GM12873 (cell line): Measurements from ENCODE around the gene TTC9B.

Experiments used
- TF ChIP-seq, protein P1 (sequence below): IDR thresholded peaks from 2 replicates; pipeline ENCODE4 v1.5.1; 2012; ENCODE audit warnings: low read depth, mild to moderate bottlenecking, moderate library complexity, low read length, control low read depth; ENCODE audit not compliant: insufficient read depth; ENCODE audit errors: missing control alignments

Gene TTC9B

DNA sequence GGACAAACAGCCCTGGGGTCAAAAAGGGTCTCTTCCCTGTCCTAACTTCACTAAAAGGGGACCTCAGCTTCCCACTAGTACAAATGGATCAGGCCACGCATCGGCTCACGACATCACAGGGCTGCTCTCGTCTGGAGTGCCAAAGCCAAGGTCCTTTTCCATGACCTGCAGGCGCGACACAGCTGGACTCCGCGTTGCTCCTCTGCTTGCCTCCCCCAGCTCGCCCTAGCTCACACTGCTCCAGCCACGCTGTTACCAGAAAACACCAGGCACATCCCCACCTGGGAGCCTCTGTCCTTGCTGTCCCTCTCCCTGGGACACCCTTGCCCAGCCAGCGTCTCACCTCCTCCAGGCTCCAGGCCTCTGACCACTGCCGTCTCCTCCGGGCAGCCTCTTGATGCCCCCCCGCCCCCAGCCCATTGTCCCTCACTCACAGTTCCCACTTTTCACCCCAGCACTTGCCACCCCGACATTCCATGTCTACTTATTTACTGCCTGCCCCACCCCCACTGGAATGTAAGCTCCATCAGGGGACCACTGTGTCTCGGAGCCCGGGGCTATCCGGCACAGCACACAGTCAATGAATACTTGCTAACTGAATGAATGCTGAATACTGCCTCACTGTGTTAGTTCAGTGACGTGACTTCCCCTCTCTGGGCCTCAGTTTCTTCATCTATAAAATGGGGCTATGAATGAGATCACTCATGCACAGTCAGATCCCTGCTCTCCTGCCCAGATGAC, 46.3 kb upstream of the TTC9B start:
- TF ChIP-seq, protein P1, sequence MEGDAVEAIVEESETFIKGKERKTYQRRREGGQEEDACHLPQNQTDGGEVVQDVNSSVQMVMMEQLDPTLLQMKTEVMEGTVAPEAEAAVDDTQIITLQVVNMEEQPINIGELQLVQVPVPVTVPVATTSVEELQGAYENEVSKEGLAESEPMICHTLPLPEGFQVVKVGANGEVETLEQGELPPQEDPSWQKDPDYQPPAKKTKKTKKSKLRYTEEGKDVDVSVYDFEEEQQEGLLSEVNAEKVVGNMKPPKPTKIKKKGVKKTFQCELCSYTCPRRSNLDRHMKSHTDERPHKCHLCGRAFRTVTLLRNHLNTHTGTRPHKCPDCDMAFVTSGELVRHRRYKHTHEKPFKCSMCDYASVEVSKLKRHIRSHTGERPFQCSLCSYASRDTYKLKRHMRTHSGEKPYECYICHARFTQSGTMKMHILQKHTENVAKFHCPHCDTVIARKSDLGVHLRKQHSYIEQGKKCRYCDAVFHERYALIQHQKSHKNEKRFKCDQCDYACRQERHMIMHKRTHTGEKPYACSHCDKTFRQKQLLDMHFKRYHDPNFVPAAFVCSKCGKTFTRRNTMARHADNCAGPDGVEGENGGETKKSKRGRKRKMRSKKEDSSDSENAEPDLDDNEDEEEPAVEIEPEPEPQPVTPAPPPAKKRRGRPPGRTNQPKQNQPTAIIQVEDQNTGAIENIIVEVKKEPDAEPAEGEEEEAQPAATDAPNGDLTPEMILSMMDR: no peak

GRCh38 chr19:40263440-40264313, 45.5 kb upstream of the TTC9B start:
- TF ChIP-seq, protein P1: no peak

DNA sequence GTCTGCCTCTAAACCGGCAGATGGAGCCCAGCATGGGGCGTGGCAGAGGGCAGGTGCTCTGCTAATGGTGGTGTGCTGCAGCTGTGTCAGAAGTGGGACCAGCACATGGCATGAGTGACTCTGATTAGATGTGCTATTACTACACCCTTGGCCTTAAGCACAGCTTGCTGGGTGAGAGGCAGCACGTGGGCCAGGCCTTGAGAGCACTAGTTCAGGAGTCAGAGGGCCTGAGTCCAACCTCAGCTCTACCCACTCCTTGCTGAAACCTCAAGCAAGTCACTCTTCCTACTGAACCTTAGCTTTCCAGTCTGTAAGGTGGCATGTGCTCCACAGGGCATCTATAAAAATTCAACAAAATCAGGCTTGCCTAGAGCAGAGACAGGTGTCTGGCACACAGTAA, 44.2 kb upstream of the TTC9B start:
- TF ChIP-seq, protein P1: no peak

DNA sequence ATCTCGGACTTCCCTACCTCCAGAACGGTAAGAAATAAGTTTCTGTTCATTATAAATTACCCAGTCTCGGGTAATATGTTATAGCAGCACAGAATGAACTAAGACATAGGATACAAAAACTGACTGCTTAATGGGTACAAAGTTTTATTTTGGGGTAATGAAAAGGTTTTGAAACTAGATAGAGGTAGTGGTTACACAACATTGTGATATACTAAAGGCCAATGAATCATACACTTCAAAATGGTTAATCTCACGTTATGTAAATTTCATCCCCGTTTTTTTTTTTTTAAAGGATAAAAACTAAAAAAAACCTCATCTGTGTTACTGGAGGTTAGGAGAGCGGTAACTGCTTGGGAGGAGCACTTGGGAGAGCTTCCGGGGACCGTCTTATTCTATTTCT, 43.4 kb upstream of the TTC9B start:
- TF ChIP-seq, protein P1: no peak

- TF ChIP-seq, protein P1: no peak
Observed at GRCh38 chr19:40257096-40257517, 38.9 kb upstream of the TTC9B start.

- TF ChIP-seq, protein P1: no peak
Observed at GRCh38 chr19:40256512-40256911, 38.3 kb upstream of the TTC9B start.

DNA sequence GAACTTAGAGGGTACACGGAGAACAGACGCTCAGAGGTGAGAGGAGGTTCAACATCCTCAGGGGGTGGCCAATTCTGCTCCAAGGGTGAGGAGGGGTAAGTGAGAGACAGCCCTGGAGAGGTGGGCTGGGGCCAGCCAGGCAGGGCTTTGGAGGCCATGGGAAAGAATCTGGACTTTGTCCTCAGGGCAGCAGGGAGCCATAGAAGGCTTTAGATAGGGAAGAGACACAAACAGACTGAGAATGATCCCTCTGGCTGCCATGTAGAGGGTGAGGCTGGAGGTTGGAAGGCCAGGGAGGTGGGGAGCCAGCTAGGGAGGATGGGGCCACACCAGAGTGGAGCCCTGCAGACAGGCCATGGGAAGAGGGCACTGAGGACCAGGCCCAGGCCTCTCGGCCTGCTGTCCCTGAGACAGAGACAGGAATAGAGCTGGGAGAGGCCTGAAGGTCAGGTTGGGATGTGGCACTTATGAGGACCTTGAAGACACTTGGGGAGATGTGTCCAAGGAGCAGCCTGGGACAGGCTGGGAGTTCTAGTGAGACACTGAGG, 37.5 kb upstream of the TTC9B start:
- TF ChIP-seq, protein P1: no peak
